ENCODE results near the gene SLU7. TPM values are rescaled to one million over a fixed set of nuclear protein-coding genes. Genes with fewer than 3 reads are reported as not detected.
A peak's percentile ranks its signal among the peaks of the same experiment; 100 is the strongest.

Gene SLU7
- total RNA-seq, 1 experiment from 2014 or later = 43.6 TPM

DNA sequence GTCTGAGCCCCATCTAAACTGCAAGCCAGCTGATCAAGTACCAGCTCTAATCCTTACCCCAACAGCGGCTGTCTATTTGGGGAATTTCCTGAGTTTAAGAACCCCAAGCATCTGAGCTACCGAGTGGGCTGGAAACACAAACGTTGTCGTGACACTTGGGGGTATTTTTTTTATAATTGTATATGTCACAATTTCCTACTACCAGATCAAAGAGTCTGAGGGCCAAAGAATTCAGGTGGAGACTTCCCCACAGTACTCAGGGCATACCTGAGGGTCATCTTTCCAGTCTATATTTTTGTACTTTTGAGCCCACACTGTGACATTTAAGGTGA, 45.6 kb upstream of the SLU7 start (continued):
- TF ChIP-seq, protein P1, sequence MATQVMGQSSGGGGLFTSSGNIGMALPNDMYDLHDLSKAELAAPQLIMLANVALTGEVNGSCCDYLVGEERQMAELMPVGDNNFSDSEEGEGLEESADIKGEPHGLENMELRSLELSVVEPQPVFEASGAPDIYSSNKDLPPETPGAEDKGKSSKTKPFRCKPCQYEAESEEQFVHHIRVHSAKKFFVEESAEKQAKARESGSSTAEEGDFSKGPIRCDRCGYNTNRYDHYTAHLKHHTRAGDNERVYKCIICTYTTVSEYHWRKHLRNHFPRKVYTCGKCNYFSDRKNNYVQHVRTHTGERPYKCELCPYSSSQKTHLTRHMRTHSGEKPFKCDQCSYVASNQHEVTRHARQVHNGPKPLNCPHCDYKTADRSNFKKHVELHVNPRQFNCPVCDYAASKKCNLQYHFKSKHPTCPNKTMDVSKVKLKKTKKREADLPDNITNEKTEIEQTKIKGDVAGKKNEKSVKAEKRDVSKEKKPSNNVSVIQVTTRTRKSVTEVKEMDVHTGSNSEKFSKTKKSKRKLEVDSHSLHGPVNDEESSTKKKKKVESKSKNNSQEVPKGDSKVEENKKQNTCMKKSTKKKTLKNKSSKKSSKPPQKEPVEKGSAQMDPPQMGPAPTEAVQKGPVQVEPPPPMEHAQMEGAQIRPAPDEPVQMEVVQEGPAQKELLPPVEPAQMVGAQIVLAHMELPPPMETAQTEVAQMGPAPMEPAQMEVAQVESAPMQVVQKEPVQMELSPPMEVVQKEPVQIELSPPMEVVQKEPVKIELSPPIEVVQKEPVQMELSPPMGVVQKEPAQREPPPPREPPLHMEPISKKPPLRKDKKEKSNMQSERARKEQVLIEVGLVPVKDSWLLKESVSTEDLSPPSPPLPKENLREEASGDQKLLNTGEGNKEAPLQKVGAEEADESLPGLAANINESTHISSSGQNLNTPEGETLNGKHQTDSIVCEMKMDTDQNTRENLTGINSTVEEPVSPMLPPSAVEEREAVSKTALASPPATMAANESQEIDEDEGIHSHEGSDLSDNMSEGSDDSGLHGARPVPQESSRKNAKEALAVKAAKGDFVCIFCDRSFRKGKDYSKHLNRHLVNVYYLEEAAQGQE (IDR thresholded peaks at IDR 0.05; ENCODE audit: low read depth) = no peak
- TF ChIP-seq POLR2AphosphoS5 (IDR thresholded peaks at IDR 0.05; ENCODE audit: low read depth, low read length) (no peak), EZH2 (IDR thresholded peaks at IDR 0.05) (no peak), YY1 (IDR thresholded peaks at IDR 0.05; ENCODE audit: extremely low read depth, insufficient replicate concordance, low read depth, low read length) (no peak), SP1 (IDR thresholded peaks at IDR 0.05; ENCODE audit: low read depth) (no peak)

DNA sequence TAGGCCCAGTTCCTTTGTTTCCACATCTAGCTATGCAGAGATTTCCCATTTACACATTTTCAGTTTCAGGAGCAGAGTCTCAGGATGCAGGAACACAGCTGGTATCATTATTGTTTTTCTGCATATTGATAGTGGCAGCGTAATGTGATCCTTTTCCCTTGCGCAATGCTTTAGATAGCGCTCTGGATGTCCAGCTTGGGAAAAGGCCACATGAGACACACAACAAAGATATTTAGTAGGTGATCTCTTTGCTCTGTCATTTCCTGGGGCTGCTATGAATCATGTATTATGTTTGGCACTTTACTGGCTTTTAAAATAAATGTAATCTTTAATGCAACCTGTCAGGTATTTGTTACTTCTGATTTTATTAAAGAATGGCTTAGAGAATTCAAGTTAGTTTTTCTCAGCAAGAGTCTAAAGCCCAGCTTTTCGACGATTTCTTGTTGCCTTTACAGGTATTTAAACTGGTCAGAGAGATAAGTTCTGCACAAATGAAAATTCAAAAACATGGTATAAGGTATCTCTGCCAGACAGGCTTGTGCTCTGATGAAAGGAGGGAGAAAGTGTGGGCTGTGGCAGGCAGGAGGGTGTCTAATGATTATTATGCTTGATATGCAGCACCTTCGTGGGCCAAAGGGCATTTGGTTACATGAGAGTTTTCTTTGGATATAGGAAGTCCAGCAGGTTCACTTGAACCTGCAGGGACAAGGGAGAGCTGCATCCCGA, 45.0 kb upstream of the SLU7 start:
- TF ChIP-seq CEBPB (IDR thresholded peaks at IDR 0.05; ENCODE audit: low read depth) = peak; percentile 91
- 0 out of 2 replicates have a peak, but pooled peaks have one; percentile 10 for TF ChIP-seq SP1 (IDR thresholded peaks at IDR 0.05; ENCODE audit: low read depth)
- no peak for TF ChIP-seq ELF1 (IDR thresholded peaks at IDR 0.05; ENCODE audit: borderline replicate concordance, low read depth)
- no peak for TF ChIP-seq RAD21 (IDR thresholded peaks at IDR 0.05; ENCODE audit: low read depth)
- no peak overlapping the region for H3K27ac ChIP-seq (ENCODE audit: low read depth, low read length)
- POLR2A ChIA-PET = no interaction called here
- RAD21 ChIA-PET (ENCODE audit: low non-redundant PET in 1 of 2, low total read pairs in 2 of 2, uncharacterized antibody in 2 of 2, unreplicated experiment in 2 of 2) = no interaction called here
- DNase-seq (ENCODE audit: low read depth, low spot score) (no peak), ATAC-seq (no peak; the same call in 1 of the 2 replicates)
- H3K79me2 ChIP-seq (ENCODE audit: insufficient read depth, low read length) = no peaks in the 10 kb centered on the region
- no TSS peak for BruUV-seq (replicated peaks)
- H3K9me3 ChIP-seq (ENCODE audit: control insufficient read depth in 1 of 2, insufficient read depth in 1 of 2, low read depth in 1 of 2, low read length in 2 of 2) = no peaks in the 10 kb centered on the region
- no peaks in the 10 kb centered on the region for H3K4me1 ChIP-seq (ENCODE audit: control insufficient read depth in 1 of 2, insufficient read depth in 2 of 2, low read length in 2 of 2)
- H4K20me1 ChIP-seq (ENCODE audit: insufficient read depth) = no peaks in the 10 kb centered on the region
- CTCF ChIA-PET = interaction anchor here (1.0 kb wide), 1 partner anchor 25 kb away, joined by 6 read pairs; no protein-coding TSS in a partner anchor
- H3K36me3 ChIP-seq (ENCODE audit: control insufficient read depth in 1 of 2, insufficient read depth in 2 of 2, low read length in 2 of 2) = no peaks in the 10 kb centered on the region
- intact Hi-C loops (cut with micrococcal nuclease) = no loop called here
- no peaks in the 10 kb centered on the region for H3K9me2 ChIP-seq (ENCODE audit: insufficient read depth)
- H3K9ac ChIP-seq (ENCODE audit: low read length) = no peak overlapping the region
- no peak overlapping the region for H2AFZ ChIP-seq (ENCODE audit: low read depth, low read length, poor library complexity, severe bottlenecking)
- no peak overlapping the region for H3K4me3 ChIP-seq (replicated peaks in 1 of 2; ENCODE audit: low read depth in 1 of 2, low read length in 2 of 2)
- H3K27me3 ChIP-seq (ENCODE audit: insufficient read depth, low read length) = no peaks in the 10 kb centered on the region
- no peak overlapping the region for H3K4me2 ChIP-seq (ENCODE audit: low read length)
